CD14-positive monocyte (primary cell): ENCODE data around the gene ATMIN. TPM values are rescaled to one million over a fixed set of nuclear protein-coding genes. Genes with fewer than 3 reads are reported as not detected.

Experiments
- DNase-seq, 3 donors: peaks; one replicate each; pipeline ENCODE4 v3.0.0-alpha.2; 2011 to 2022
- H2AFZ ChIP-seq: 2 replicates; pipeline ENCODE4 v1.6.0; 2012; ENCODE audit warnings: mild to moderate bottlenecking, low read depth, low read length, inconsistent platforms; ENCODE audit not compliant: insufficient read depth, poor library complexity, severe bottlenecking
- H3K27ac ChIP-seq, 2 donors: 1 replicate in 1 of 2; 2 replicates in 1 of 2; pipeline ENCODE4 v1.5.1; 2012 to 2013; ENCODE audit warnings: low read length in 2 of 2, control low read depth in 1 of 2, inconsistent platforms in 1 of 2, low read depth in 1 of 2, mild to moderate bottlenecking in 1 of 2
- H3K27me3 ChIP-seq, 2 donors: one replicate each; pipeline versions ENCODE4 v1.6.0 to v1.6.1; 2011 to 2013; ENCODE audit warnings: low read length in 2 of 2; ENCODE audit not compliant: control insufficient read depth in 2 of 2, insufficient read depth in 2 of 2
- H3K36me3 ChIP-seq, 2 donors: replicated peaks in 1 of 2; 1 replicate in 1 of 2; 2 replicates in 1 of 2; pipeline versions ENCODE4 v1.5.1 to v1.6.1; 2012 to 2013; ENCODE audit warnings: low read length in 2 of 2, control low read depth in 1 of 2, inconsistent platforms in 1 of 2, mild to moderate bottlenecking in 1 of 2; ENCODE audit not compliant: insufficient read depth in 2 of 2, control insufficient read depth in 1 of 2
- H3K4me1 ChIP-seq, 2 donors: 1 replicate in 1 of 2; 2 replicates in 1 of 2; pipeline versions ENCODE4 v1.5.1 to v1.6.1; 2012 to 2013; ENCODE audit warnings: low read length in 2 of 2, control low read depth in 1 of 2, inconsistent platforms in 1 of 2, mild to moderate bottlenecking in 1 of 2, moderate library complexity in 1 of 2; ENCODE audit not compliant: insufficient read depth in 2 of 2, control insufficient read depth in 1 of 2
- H3K4me2 ChIP-seq: replicated peaks from 2 replicates; pipeline ENCODE3; 2012; ENCODE audit warnings: low read length, moderate library complexity, mild to moderate bottlenecking; ENCODE audit not compliant: poor library complexity, severe bottlenecking; ENCODE audit errors: extremely low read depth
- H3K4me3 ChIP-seq, 3 experiments: fragments of 200-600 bp in 1 of 3; sonication (generic) in 1 of 3; replicated peaks in 1 of 3; 1 replicate in 2 of 3; 2 replicates in 1 of 3; pipeline ENCODE4 v1.5.1; 2011 to 2013; ENCODE audit warnings: low read length in 3 of 3, mild to moderate bottlenecking in 3 of 3, control low read depth in 2 of 3, low read depth in 2 of 3, inconsistent platforms in 1 of 3, moderate library complexity in 1 of 3
- H3K79me2 ChIP-seq: 2 replicates; pipeline ENCODE4 v1.6.0; 2012; ENCODE audit warnings: mild to moderate bottlenecking, control low read depth, inconsistent platforms, low read length, moderate library complexity; ENCODE audit not compliant: insufficient read depth
- H3K9ac ChIP-seq: 2 replicates; pipeline ENCODE4 v1.6.0; 2017; ENCODE audit warnings: low read length, mild to moderate bottlenecking; ENCODE audit not compliant: insufficient read depth, poor library complexity, severe bottlenecking
- H3K9me3 ChIP-seq, 2 donors: replicated peaks in 1 of 2; 1 replicate in 1 of 2; 2 replicates in 1 of 2; pipeline versions ENCODE4 v1.5.1 to v1.6.1; 2012 to 2013; ENCODE audit warnings: low read length in 2 of 2, control low read depth in 1 of 2; ENCODE audit not compliant: control insufficient read depth in 1 of 2, insufficient read depth in 1 of 2
- H4K20me1 ChIP-seq: 2 replicates; pipeline ENCODE4 v1.6.0; 2012; ENCODE audit warnings: mild to moderate bottlenecking, low read length, control low read depth, moderate library complexity; ENCODE audit not compliant: insufficient read depth
- H3K27ac Mint-ChIP-seq, 7 donors: one replicate each; pipeline ENCODE4 v1.8.0; 2020; ENCODE audit warnings: mild to moderate bottlenecking in 7 of 7, mixed read lengths in 7 of 7, moderate library complexity in 6 of 7, inconsistent platforms in 2 of 7
- H3K27me3 Mint-ChIP-seq, 3 donors: one replicate each; pipeline ENCODE4 v1.8.0; 2021 to 2022; ENCODE audit warnings: low read depth in 3 of 3, mild to moderate bottlenecking in 3 of 3, mixed read lengths in 3 of 3, moderate library complexity in 3 of 3, inconsistent platforms in 1 of 3
- H3K36me3 Mint-ChIP-seq, 2 donors: one replicate each; pipeline ENCODE4 v1.8.0; 2020; ENCODE audit warnings: mixed read lengths in 2 of 2, inconsistent platforms in 1 of 2, mild to moderate bottlenecking in 1 of 2
- H3K4me1 Mint-ChIP-seq: one replicate; pipeline ENCODE4 v1.8.0; 2020; ENCODE audit warnings: mild to moderate bottlenecking, mixed read lengths
- H3K4me3 Mint-ChIP-seq, 2 donors: one replicate each; pipeline ENCODE4 v1.8.0; 2020; ENCODE audit warnings: mild to moderate bottlenecking in 2 of 2, mixed read lengths in 2 of 2, moderate library complexity in 1 of 2
- H3K9me3 Mint-ChIP-seq, 7 donors: one replicate each; pipeline ENCODE4 v1.8.0; 2020 to 2022; ENCODE audit warnings: mixed read lengths in 7 of 7, mild to moderate bottlenecking in 6 of 7, moderate library complexity in 6 of 7, inconsistent platforms in 2 of 7
- CTCF ChIP-seq: fragments of 200-600 bp; IDR thresholded peaks from one replicate; pipeline ENCODE4 v1.8.0; 2022; ENCODE audit warnings: antibody characterized with exemption, mild to moderate bottlenecking
- WGBS: methylation state at CpG from one replicate; pipeline ENCODE4 v1.1.5; 2013; ENCODE audit warnings: missing lambda C conversion rate; ENCODE audit not compliant: insufficient coverage; 5-methylcytosine and 5-hydroxymethylcytosine counted together
- intact Hi-C, 2 donors: fragments of 100-400 bp; cut with micrococcal nuclease; formaldehyde crosslinking; loops; one replicate each; pipeline versions ENCODE4 v1.15.0 to v1.15.1; 2023
- polyA plus RNA-seq, 3 donors: library from polyadenylated mRNA; depleted of rRNA in 1 of 3; unstranded in 2 of 3; stranded (reverse) in 1 of 3; fragments of 300-500 nt in 2 of 3; fragments of >200 nt in 1 of 3; fragmentation: Illumina TruSeq in 2 of 3; gene quantifications; 1 replicate in 2 of 3; 2 replicates in 1 of 3; pipeline ENCODE4 v1.2.3, GENCODE V29; 2012 to 2021

The ATMIN gene
- polyA plus RNA-seq, 3 donors: 10.9 to 17.6 (median 13.2) TPM

- Histone ChIP-seq H2AFZ (no peak overlapping the region), H3K4me1 (no peaks in the 10 kb centered on the region), H3K9ac (no peak overlapping the region), H4K20me1 (no peaks in the 10 kb centered on the region), H3K79me2 (peaks cover 34% of the 10 kb centered on the region), H3K9me3 (no peaks in the 10 kb centered on the region), H3K4me2 (no peak overlapping the region), H3K4me3 (no peak overlapping the region), H3K27me3 (no peaks in the 10 kb centered on the region), H3K36me3 (peaks cover 15 to 39% of the 10 kb centered on the region in 2 donors), H3K27ac (no peak overlapping the region)
- peaks cover 45 to 59% of the 10 kb centered on the region in 2 donors for H3K36me3 Mint-ChIP-seq
- no peaks in the 10 kb centered on the region for H3K9me3 Mint-ChIP-seq
- no peak overlapping the region for H3K27ac Mint-ChIP-seq
- 80% methylated on average over 1 of the region's 7 CpGs for WGBS
- no peak overlapping the region for H3K4me3 Mint-ChIP-seq
- no peak for DNase-seq
- intact Hi-C loops: no loop called here
- no peak for TF ChIP-seq CTCF
- peaks cover 0 to 1% (median 0%) of the 10 kb centered on the region in 3 donors for H3K27me3 Mint-ChIP-seq
- peaks cover 3% of the 10 kb centered on the region for H3K4me1 Mint-ChIP-seq
These were observed 46.9 kb upstream of the ATMIN start for GRCh38 chr16:80988756-80989155.

- H3K36me3 Mint-ChIP-seq: peaks cover 47 to 63% of the 10 kb centered on the region in 2 donors
- 100% methylated on average over 1 of the region's 2 CpGs for WGBS
These were observed 45.8 kb upstream of the ATMIN start for GRCh38 chr16:80989801-80990200.

More at GRCh38 chr16:80989801-80990200, 45.8 kb upstream of the ATMIN start:
- Mint-ChIP-seq H3K27ac (no peak overlapping the region), H3K4me3 (no peak overlapping the region), H3K27me3 (peaks cover 0 to 1% (median 0%) of the 10 kb centered on the region in 3 donors), H3K9me3 (no peaks in the 10 kb centered on the region), H3K4me1 (peaks cover 3% of the 10 kb centered on the region)
- DNase-seq: no peak
- Histone ChIP-seq H3K4me2 (no peak overlapping the region), H3K36me3 (peaks cover 15 to 40% of the 10 kb centered on the region in 2 donors), H2AFZ (no peak overlapping the region), H3K9me3 (no peaks in the 10 kb centered on the region), H3K4me1 (no peaks in the 10 kb centered on the region), H3K9ac (no peak overlapping the region), H4K20me1 (no peaks in the 10 kb centered on the region), H3K27me3 (no peaks in the 10 kb centered on the region), H3K79me2 (peaks cover 42% of the 10 kb centered on the region), H3K27ac (no peak overlapping the region), H3K4me3 (no peak overlapping the region)
- intact Hi-C loops: no loop called here
- no peak for TF ChIP-seq CTCF
